Osteoblast (primary cell): ENCODE results near the gene NTHL1. TPM values are rescaled to one million over a fixed set of nuclear protein-coding genes. Genes with fewer than 3 reads are reported as not detected.
"Not testable (repeated sequence)": the region's sequence is repeated elsewhere in the genome, so short reads cannot be mapped to it uniquely, and the experiment has no call there.

ENCODE experiments used
- DNase-seq: peaks from one replicate; pipeline ENCODE4 v3.0.0; 2011; ENCODE audit warnings: low spot score, mixed read lengths; ENCODE audit not compliant: insufficient read length; ENCODE audit errors: missing footprints
- H2AFZ ChIP-seq: 2 replicates; pipeline ENCODE4 v1.6.0; 2011; ENCODE audit warnings: mild to moderate bottlenecking, low read length
- H3K27ac ChIP-seq: 2 replicates; pipeline ENCODE4 v1.5.1; 2011; ENCODE audit warnings: mild to moderate bottlenecking, low read depth, low read length, moderate library complexity
- H3K27me3 ChIP-seq: 2 replicates; pipeline ENCODE4 v1.6.0; 2012; ENCODE audit warnings: mild to moderate bottlenecking, control low read depth, inconsistent platforms, low read length, moderate library complexity; ENCODE audit not compliant: insufficient read depth
- H3K36me3 ChIP-seq: 2 replicates; pipeline ENCODE4 v1.5.1; 2011; ENCODE audit warnings: mild to moderate bottlenecking, low read length, control low read depth, moderate library complexity; ENCODE audit not compliant: insufficient read depth
- H3K4me1 ChIP-seq: 2 replicates; pipeline ENCODE4 v1.5.1; 2011; ENCODE audit warnings: mild to moderate bottlenecking, low read length, control low read depth, moderate library complexity; ENCODE audit not compliant: insufficient read depth
- H3K4me2 ChIP-seq: 2 replicates; pipeline ENCODE4 v1.6.0; 2011; ENCODE audit warnings: mild to moderate bottlenecking, low read length; ENCODE audit not compliant: insufficient read depth
- H3K4me3 ChIP-seq: fragments of 200-600 bp; sonication (generic); 3 replicates; pipeline ENCODE4 v1.5.1; 2012; ENCODE audit warnings: mild to moderate bottlenecking, low read length, inconsistent platforms; ENCODE audit not compliant: insufficient read depth
- H3K79me2 ChIP-seq: 2 replicates; pipeline ENCODE4 v1.6.0; 2012; ENCODE audit warnings: mild to moderate bottlenecking, low read length, control low read depth, inconsistent platforms; ENCODE audit not compliant: insufficient read depth
- H3K9me3 ChIP-seq: 2 replicates; pipeline ENCODE4 v1.5.1; 2011; ENCODE audit warnings: low read depth, low read length, control low read depth
- H4K20me1 ChIP-seq: 2 replicates; pipeline ENCODE4 v1.6.0; 2012; ENCODE audit warnings: mild to moderate bottlenecking, low read length, control low read depth; ENCODE audit not compliant: insufficient read depth
- CTCF ChIP-seq: IDR thresholded peaks from 2 replicates; pipeline ENCODE4 v1.5.1; 2011; ENCODE audit warnings: mild to moderate bottlenecking, low read depth, low read length, moderate library complexity; ENCODE audit errors: extremely low read depth
- total RNA-seq: library from RNA; depleted of rRNA; stranded (reverse); fragments of >200 nt; gene quantifications from 2 replicates; pipeline ENCODE4 v1.2.3, GENCODE V29; 2012

Gene NTHL1
- total RNA-seq, 1 donor = 22.8 TPM

GRCh38 chr16:2015947-2016208 is 31.8 kb downstream of the NTHL1 start:
- Histone ChIP-seq H3K36me3 (no peaks in the 10 kb centered on the region), H3K4me1 (no peaks in the 10 kb centered on the region), H3K4me3 (no peak overlapping the region), H4K20me1 (no peaks in the 10 kb centered on the region), H3K27me3 (peaks cover 19% of the 10 kb centered on the region), H3K9me3 (no peaks in the 10 kb centered on the region), H2AFZ (no peak overlapping the region), H3K79me2 (no peaks in the 10 kb centered on the region), H3K27ac (no peak overlapping the region), H3K4me2 (no peak overlapping the region)
- no peak for DNase-seq
- no peak for TF ChIP-seq CTCF

DNA sequence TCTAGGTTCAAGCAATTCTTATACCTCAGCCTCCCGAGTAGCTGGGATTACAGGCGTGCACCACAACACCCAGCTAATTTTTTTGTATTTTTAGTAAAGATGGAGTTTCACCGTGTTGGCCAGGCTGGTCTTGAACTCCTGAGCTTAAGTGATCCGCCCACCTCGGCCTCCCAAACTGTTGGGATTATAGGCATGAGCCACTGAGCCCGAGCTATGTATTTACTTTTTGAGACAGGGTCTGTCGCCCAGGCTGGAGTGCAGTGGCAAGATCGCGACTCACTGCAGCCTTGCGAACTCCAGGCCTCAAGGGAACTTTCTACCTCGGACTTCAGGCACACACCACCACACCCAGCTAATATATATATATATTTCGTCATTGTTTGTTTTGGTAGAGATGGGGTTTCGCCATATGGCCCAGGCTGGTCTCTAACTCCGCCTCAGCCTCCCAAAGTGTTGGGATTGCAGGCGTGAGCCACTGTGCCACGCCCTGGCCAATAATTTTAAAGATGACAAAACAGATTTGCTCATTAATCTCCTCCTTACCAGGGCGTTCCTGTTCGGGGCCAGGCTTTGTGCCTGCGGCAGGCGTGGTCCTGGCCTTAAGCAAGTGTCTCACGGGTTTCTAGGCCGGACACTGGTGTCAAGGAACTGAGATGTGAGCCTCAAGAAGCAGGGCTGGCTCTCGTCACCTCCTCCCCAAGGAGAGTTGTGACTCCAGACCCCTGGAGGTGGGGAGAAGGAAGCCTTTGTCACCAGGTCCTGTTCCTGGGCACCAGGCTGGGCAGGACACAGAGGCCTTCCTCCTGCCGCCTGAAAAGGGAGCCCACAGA is 32.3 kb downstream of the NTHL1 start:
- Histone ChIP-seq H2AFZ (no peak overlapping the region), H3K79me2 (peaks cover 3% of the 10 kb centered on the region)

DNA sequence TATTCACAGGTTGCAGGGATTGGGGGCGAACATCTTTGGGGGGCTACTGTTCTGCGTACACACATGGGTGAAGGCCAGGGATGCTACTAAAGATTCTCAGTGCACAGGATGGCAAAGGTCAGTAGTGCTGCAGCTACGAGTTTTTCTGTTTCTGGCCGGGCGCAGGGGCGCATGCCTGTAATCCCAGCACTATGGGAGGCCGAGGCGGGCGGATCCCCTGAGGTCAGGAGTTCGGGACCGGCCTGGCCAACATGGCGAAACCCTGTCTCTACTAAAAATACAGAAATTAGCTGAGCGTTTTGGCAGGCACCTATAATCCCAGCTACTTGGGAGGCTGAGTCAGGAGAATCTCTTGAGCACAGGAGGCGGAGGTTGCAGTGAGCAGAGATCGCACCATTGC is 34.1 kb downstream of the NTHL1 start:
- no peak overlapping the region for H3K4me2 ChIP-seq
- H3K9me3 ChIP-seq = no peaks in the 10 kb centered on the region
- H3K4me3 ChIP-seq = no peak overlapping the region
- H3K27me3 ChIP-seq = peaks cover under 1% of the 10 kb centered on the region
- no peak for DNase-seq
- no peak overlapping the region for H3K27ac ChIP-seq
- no peak for TF ChIP-seq CTCF
- H4K20me1 ChIP-seq = peaks cover 6% of the 10 kb centered on the region
- no peak overlapping the region for H2AFZ ChIP-seq
- H3K4me1 ChIP-seq = peaks cover 10% of the 10 kb centered on the region
- no peaks in the 10 kb centered on the region for H3K36me3 ChIP-seq
- H3K79me2 ChIP-seq = peaks cover 19% of the 10 kb centered on the region

More for the DNA sequence above, 32.3 kb downstream of the NTHL1 start:
- no peaks in the 10 kb centered on the region for H3K9me3 ChIP-seq
- H3K4me1 ChIP-seq = peaks cover 4% of the 10 kb centered on the region
- no peak for DNase-seq
- H3K4me3 ChIP-seq = no peak overlapping the region
- H3K27me3 ChIP-seq = peaks cover 14% of the 10 kb centered on the region
- no peaks in the 10 kb centered on the region for H3K36me3 ChIP-seq
- no peak for TF ChIP-seq CTCF
- no peak overlapping the region for H3K4me2 ChIP-seq
- H4K20me1 ChIP-seq = no peaks in the 10 kb centered on the region
- no peak overlapping the region for H3K27ac ChIP-seq

- Histone ChIP-seq H3K4me1 (peaks cover 26% of the 10 kb centered on the region), H4K20me1 (peaks cover 23% of the 10 kb centered on the region), H3K79me2 (peaks cover 37% of the 10 kb centered on the region)
- H2AFZ ChIP-seq, H3K4me2 ChIP-seq, H3K36me3 ChIP-seq, H3K4me3 ChIP-seq, DNase-seq, H3K9me3 ChIP-seq, H3K27me3 ChIP-seq, H3K27ac ChIP-seq: not testable (repeated sequence)
These were observed 35.9 kb downstream of the NTHL1 start for GRCh38 chr16:2011726-2012125.
